NCI-H82 (cell line): ENCODE results near the gene MAOB.
"Not testable (repeated sequence)": the region's sequence is repeated elsewhere in the genome, so short reads cannot be mapped to it uniquely, and the experiment has no call there.

Experiments
- DNase-seq: peaks from one replicate; lab custom pipeline; 2025; lab: John Stamatoyannopoulos, UW

Gene MAOB

GRCh38 chrX:43753637-43754036 lies 128.6 kb downstream of the MAOB start:
- no peak for DNase-seq

DNA sequence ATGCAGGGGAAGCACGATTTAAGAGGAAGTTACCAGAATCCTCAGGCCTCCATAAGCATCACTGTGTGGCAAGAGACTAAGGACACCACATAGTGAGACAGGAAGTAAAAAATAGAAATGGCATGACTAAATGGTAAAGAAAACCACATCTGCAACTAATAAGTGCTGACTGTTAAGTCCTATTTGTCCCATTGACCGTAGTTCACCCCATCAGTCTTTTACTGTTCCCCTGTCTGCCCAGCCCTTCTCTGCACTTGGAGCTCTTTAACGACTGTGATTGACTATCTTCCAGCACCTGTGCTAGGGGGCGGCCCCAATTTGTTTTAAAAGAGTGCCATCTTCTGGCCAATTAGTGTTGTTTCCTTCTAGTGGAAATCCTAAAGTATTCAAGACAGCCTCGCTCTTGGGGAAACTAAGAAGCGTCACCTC lies 132.0 kb downstream of the MAOB start:
- peak; percentile 83 for DNase-seq

- no peak for DNase-seq
Observed at GRCh38 chrX:43747476-43747875, 134.8 kb downstream of the MAOB start.

DNA sequence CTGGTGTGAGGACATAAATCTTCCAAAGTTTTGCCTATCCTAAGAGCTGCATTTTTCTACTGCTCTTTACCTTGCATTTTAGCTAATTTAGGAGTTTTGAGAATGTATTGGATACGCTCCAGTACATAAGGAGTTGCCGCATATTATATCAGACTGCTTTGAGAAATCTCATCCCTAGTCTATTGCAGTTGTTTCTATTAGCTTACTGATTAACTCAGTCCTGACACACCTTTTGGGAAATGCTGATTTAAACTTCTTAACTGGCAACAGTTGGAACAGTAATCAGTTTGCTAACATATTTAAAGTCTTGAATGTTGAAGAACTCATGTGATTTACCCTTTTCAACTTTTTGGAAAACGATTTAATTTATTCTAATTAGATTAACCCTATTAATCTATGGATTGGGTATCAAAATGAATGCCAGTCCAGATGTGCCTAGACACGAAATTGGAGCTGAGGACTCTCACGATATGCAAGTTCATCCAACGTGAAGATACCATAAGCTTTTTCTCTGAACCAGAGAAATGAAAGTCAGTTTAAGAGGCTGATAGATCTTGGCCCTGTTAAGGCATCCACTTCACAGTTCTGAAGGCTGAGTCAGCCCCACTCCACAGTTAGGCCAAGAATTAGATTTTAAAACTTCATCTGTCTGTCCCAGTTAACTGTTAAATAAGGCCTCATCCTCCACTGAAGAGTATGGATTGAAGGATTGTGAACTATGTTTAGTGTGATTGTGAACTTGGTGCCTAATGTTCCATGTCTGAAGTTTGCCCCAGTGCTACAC lies 136.1 kb downstream of the MAOB start:
- no peak for DNase-seq

GRCh38 chrX:43744284-43744683 lies 138.0 kb downstream of the MAOB start:
- DNase-seq, result no peak

DNA sequence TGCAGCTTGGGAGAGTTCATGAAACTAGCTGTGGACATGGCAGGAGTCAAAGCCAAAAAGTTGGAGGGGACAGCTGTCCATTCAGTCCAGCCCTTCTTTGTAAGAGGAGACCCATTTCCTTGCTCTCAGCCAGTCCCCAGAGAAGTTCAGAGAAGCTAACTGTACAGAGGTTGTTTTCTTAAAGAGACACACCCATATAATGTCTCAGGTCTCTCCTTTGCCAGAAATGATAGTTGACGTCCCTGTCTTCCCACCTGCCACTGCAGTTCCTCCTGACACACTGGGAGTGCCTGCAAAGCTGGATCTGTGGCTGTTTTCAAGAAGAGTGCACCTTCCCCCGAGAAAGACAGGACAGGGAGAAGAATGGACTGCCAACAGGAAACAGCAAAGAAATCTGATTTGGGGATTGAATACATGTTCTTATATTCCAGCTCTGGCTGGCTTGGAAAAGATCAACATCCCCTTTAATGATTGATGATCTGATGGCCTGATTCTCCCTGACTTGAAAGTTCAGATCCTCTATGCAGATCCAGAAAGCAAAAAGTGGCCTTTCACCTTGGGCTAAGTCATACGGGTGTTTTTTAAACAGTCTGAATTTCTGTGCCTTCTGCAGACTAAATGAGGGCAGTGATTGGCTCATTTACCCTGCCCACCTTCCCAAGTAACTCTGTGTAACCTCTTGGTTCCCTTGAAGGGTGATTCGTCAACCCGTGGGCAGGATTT lies 139.0 kb downstream of the MAOB start:
- DNase-seq, result no peak

GRCh38 chrX:43741843-43742573 lies 140.2 kb downstream of the MAOB start:
- DNase-seq, result no peak

GRCh38 chrX:43735957-43736356 lies 146.3 kb downstream of the MAOB start:
- DNase-seq, result no peak

GRCh38 chrX:43735534-43735933 lies 146.7 kb downstream of the MAOB start:
- DNase-seq, result no peak

DNA sequence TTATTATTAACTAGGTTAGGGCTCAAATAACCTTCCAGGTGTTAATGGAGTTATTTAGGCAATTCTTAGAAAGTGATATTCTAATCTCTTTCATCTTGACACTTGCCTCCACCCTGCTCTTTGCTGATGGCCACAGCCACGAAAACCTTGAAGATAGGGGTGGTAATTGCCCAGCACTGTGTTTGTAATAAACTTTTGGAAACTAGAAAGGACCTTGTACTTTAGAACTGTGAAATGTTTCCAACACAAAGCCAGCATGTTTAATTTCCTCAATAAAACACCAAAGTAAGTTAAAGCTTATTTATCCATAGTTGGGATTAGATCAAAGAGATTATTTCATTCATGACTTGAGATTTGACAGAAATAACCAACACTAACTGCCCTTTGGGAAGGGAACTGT lies 147.8 kb downstream of the MAOB start:
- no peak for DNase-seq

DNA sequence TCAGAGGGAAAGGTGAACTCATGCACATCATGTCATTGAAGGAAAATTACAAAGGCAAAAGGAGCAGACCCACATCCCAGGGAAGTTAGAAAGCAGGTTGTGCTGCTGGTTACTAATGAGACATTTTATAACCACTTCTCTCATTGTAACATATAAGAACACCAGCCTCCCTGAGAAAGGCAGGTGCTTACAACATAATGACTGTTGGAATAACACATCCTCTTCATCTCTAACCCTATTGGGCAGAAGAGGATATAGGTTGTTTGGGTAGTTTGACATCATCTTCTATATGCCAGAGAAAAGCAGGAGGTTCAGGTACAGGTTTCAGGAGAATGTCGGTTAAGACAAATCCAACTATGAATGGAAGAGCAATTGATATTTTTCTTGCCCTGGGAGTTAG lies 148.6 kb downstream of the MAOB start:
- DNase-seq, result no peak

GRCh38 chrX:43731086-43731485 lies 151.2 kb downstream of the MAOB start:
- DNase-seq, result no peak

DNA sequence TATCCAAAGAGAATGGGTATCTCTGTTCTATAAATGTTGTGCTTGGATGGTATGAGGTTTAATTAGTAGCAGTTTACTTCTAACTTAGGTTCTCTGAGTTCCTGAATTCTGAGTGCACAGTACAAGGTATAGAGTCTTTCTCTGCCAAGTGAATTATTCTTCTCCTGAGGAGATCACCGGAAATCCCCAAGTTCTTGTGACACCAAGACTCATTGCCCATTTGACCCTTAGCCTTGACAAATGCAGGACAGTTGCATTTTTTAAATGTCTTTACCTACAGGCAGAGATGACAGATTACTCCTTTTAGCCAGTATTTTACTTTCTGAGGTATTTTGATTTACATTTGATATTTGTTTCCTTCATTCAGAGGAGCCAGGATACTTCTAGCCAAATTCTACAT lies 153.3 kb downstream of the MAOB start:
- no peak for DNase-seq

- no peak for DNase-seq
Observed at GRCh38 chrX:43728002-43728401, 154.2 kb downstream of the MAOB start.

GRCh38 chrX:43727254-43727653 lies 155.0 kb downstream of the MAOB start:
- not testable (repeated sequence) for DNase-seq

DNA sequence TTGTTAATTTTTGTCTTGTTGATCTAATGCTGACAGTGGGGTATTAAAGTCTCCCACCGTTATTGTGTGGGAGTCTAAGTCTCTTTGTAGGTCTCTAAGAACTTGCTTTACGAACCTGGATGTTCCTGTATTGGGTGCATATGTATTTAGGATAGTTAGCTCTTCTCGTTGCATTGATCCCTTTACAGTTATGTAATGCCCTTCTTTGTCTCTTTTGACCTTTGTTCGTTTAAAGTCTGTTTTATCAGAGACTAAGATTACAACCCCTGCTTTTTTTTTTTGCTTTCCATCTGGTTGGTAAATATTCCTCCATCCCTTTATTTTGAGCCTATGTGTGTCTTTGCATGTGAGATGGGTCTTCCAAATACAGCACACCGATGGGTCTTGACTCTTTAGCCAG lies 157.0 kb downstream of the MAOB start:
- DNase-seq, result not testable (repeated sequence)

DNA sequence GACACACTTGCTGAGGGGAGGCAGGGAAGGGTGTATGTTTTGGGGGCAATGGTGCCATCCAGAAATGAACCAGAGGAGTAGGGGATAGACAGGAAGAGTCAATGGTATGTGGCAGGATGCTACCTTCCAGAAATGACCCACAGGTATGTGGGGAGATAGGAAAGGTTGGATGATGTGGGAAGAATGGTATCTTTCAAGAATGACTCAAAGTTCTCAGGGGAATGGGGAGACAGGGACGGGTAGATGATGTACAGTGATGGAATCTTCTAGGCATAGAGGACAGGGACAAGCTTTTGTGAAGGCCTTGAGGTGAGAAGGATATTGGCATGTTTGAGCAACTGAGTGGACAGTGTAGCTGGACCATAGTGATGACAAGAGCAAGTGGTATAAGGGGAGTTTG lies 161.3 kb downstream of the MAOB start:
- DNase-seq, result no peak

- DNase-seq, result no peak
Observed at GRCh38 chrX:43720082-43720481, 162.2 kb downstream of the MAOB start.

DNA sequence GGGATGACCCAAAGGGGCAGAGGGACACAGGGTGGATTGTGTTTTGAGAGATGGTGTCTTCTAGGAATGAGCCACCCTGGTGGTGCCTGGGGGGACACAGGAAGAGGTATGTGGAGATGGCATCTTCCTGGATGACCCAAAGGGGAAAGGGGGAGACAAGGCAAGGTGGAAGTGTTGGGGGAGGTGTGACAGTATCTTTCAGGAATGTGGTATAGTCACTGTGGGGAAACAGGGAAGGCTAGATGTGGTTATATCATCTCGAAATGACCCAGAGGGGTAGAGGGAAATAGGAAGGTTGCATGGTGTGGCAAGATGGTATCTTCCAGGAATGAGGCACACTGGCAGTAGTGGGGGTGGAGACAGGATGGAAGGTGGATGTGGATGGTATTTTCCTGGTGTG lies 163.3 kb downstream of the MAOB start:
- DNase-seq, result no peak

DNA sequence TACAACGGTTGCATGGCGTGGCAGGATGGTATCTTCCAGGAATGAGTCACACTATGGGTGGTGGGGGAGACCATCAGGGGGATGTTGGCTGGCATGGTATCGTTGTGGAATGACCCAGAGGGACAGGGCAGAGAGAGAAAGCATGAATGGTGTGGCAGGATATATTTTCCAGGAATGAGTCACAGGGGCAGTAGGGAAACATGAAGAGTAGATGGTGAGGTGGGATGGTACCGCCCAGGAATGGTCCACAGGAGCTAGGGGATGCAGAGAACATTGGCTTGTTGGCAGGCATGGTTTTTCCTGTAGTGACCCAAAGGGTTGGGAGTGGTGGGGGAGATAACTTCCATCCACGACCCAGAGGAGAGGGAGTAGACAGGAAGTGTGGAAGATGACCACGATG lies 163.7 kb downstream of the MAOB start:
- no peak for DNase-seq

- no peak for DNase-seq
Observed at GRCh38 chrX:43718081-43718480, 164.2 kb downstream of the MAOB start.

DNA sequence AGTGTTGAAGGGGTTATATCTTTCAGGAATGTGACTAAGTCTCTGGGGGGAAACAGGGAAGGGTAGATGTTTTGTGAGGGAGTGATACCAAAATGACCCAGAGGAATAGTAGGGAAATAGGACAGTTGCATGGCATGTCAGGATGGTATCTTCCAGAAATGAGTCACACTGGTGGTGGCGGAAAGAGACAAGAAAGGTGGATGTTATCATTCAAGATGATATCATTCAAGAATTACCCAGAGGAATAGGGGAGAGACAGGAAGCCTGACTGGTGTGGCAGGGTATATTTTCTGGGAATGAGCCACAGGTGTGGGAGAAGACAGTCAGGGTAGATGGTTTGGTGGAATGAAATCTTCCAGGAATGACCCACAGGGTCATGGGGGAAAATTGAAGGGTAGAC lies 165.1 kb downstream of the MAOB start:
- DNase-seq, result no peak

DNA sequence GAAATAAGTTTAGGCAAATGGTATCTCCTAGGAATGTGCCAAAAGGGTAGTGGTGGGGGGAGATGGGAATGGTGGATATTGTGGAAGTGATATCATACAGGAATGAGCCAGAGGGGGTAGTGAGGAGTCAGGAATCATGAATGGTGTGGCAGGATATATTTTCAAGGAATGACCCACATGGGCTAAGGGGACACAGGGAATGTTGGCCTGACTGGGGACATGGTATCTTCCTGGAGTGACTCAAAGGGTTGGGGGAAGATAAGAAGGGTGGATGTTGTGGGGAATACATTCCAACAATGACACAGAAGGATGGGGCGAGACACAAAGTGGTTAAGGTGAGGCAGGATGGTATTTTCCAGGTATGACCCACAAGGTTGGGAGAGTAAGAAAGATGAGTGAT lies 165.6 kb downstream of the MAOB start:
- DNase-seq, result no peak
